IPS-20b (cell line): Measurements from ENCODE around the gene EHMT1.

Experiments
- H3K27ac ChIP-seq: one replicate; pipeline ENCODE4 v1.5.1; 2013; ENCODE audit warnings: low read length
- H3K27me3 ChIP-seq: 2 replicates; pipeline ENCODE4 v1.6.1; 2013; ENCODE audit warnings: mild to moderate bottlenecking, low read length, inconsistent platforms; ENCODE audit not compliant: insufficient read depth
- H3K36me3 ChIP-seq: 2 replicates; pipeline ENCODE4 v1.6.1; 2013; ENCODE audit warnings: low read depth, mild to moderate bottlenecking, inconsistent platforms, low read length, moderate library complexity; ENCODE audit not compliant: insufficient read depth
- H3K4me1 ChIP-seq: 2 replicates; pipeline ENCODE4 v1.6.1; 2013; ENCODE audit warnings: mild to moderate bottlenecking, control low read depth, inconsistent platforms, low read length, moderate library complexity; ENCODE audit not compliant: insufficient read depth
- H3K4me3 ChIP-seq: 2 replicates; pipeline ENCODE4 v1.5.1; 2013; ENCODE audit warnings: mild to moderate bottlenecking, low read length, inconsistent platforms
- H3K9ac ChIP-seq: 2 replicates; pipeline ENCODE4 v1.6.1; 2013; ENCODE audit warnings: low read depth, mild to moderate bottlenecking, inconsistent platforms, low read length, moderate library complexity
- H3K9me3 ChIP-seq: 2 replicates; pipeline ENCODE4 v1.6.1; 2013; ENCODE audit warnings: mild to moderate bottlenecking, low read depth, low read length, inconsistent platforms; ENCODE audit not compliant: insufficient read depth

Gene EHMT1

DNA sequence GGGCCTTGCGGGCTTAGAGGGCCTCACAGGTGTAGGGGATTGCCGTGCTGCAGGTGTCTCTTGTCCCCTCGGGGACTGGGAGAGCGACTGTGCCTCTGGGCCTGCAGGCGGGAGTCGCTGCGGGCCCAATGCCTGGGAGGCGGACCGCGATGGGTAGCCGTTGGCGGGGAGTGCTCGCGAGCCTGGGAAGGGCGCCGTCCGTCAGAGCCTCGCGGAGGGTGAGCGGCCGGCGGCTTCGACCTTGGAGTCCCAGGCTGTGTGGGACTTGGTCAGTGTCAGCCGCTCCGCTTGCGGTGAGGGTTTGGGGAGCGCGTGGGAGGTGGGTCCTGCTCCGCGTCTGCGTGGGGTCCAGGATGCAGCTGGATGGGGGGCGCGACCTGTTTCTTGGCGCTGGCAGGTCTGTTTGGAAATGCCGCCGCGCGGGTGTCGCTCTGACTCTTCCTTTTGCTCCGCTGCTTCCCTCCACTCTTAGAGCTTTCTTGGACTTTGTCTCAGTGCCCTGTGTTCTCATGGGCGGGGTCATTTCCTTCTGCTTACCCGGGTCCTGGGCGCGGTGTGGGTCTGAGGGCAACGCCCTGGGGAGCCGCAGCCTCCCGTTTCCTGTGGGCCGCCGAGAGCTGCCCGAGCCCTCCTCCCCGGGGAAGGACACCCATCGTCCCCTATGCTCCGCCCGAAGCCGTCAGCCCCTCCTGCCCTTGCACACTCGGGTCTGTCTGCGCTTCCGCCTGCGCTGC, 169.9 kb downstream of the EHMT1 start:
- H3K36me3 ChIP-seq: peaks cover 65% of the 10 kb centered on the region
- 0 out of 2 replicates have a peak, but pooled peaks cover 3% of the 10 kb centered on the region for H3K9me3 ChIP-seq
- H3K27ac ChIP-seq: no peak overlapping the region
- H3K27me3 ChIP-seq: no peaks in the 10 kb centered on the region
- peaks cover 7% of the 10 kb centered on the region; the same call in 1 of the 2 replicates for H3K4me1 ChIP-seq
- no peak overlapping the region for H3K9ac ChIP-seq
- no peak overlapping the region for H3K4me3 ChIP-seq

DNA sequence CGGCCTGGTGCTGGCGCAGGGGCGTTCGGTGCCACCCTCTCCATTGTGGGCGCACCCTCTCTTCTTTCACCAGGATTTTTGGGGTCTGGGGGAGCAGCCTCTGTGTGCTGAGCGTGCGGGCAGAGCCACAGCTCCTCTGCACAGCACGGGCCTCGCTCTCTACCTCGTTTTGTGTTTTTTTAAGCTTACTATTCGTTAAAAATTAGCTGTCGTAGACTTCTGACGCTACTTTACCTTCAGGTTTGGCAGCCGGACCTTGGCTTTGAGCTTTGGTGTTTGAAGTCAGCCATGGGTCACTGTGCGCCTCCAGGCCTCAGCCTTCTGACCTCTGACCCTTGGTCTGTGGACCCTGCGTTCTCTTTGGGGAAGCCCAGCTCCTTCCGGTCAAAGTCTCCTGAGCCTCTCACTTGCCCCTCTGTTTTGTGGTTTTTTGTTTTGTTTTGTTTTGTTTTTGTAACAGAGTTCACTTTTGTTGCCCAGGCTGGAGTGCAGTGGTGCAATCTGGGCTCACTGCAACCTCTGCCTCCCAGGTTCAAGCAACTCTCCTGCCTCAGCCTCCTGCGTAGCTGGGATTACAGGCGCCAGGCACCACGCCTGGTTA, 170.6 kb downstream of the EHMT1 start:
- Histone ChIP-seq H3K27me3 (no peaks in the 10 kb centered on the region), H3K9ac (no peak overlapping the region), H3K9me3 (0 out of 2 replicates have a peak, but pooled peaks cover 3% of the 10 kb centered on the region), H3K4me1 (peaks cover 7% of the 10 kb centered on the region; the same call in 1 of the 2 replicates), H3K4me3 (no peak overlapping the region), H3K36me3 (peaks cover 65% of the 10 kb centered on the region), H3K27ac (no peak overlapping the region)

DNA sequence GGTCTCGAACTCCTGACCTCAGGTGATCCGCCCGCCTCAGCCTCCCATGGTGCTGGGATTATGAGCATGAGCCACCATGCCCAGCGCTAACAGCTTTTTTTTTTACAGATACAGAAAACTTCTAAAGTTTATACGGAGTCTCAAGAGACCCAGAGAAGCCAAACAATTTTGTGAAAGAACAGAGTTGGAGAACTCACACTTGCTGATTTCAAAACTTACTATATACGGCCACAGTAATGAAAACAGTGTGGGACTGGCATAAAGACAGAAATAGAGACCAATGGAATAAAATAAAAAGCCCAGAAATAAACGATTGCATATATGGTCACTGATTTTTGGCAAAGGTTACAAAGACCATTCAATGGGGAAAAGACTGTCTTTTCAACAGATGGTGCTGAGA, 173.1 kb downstream of the EHMT1 start:
- peaks cover 74% of the 10 kb centered on the region for H3K36me3 ChIP-seq
- no peak overlapping the region for H3K9ac ChIP-seq
- H3K9me3 ChIP-seq: 0 out of 2 replicates have a peak, but pooled peaks cover 3% of the 10 kb centered on the region
- H3K4me1 ChIP-seq: no peaks in the 10 kb centered on the region
- H3K4me3 ChIP-seq: no peak overlapping the region
- H3K27me3 ChIP-seq: no peaks in the 10 kb centered on the region
- H3K27ac ChIP-seq: no peak overlapping the region

DNA sequence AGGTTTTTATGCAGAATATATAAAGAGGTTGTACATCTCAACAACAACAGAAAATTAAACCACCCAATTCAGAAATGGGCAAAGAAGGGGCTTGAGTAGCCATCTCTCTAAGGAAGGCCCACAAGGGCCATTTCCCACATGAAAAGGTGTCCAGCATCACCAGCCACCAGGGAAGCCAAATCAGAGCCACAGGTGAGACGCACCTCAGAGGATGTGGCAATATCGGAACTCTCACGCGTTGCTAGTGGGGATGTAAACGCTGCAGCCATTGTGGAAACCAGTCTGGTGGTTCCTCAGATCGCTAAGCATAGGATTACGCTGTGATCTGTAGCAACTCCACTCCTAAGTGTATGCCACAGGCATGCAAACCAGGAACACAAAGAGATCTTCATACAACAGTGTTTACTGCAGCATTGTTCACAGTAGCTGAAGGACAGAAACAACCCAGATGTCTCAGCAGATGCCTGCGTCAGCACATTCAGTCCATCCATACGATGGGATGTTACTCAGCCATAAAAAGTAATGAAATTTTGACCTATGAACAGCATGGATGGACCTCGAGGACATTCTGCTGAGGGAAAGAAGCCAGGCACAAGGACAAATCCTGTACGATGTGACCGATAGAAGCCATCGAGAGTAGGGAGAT, 174.5 kb downstream of the EHMT1 start:
- H3K27ac ChIP-seq: no peak overlapping the region
- H3K9ac ChIP-seq: no peak overlapping the region
- H3K36me3 ChIP-seq: peaks cover 81% of the 10 kb centered on the region
- H3K27me3 ChIP-seq: no peaks in the 10 kb centered on the region
- H3K4me3 ChIP-seq: no peak overlapping the region
- H3K9me3 ChIP-seq: 0 out of 2 replicates have a peak, but pooled peaks cover 3% of the 10 kb centered on the region
- no peaks in the 10 kb centered on the region for H3K4me1 ChIP-seq

DNA sequence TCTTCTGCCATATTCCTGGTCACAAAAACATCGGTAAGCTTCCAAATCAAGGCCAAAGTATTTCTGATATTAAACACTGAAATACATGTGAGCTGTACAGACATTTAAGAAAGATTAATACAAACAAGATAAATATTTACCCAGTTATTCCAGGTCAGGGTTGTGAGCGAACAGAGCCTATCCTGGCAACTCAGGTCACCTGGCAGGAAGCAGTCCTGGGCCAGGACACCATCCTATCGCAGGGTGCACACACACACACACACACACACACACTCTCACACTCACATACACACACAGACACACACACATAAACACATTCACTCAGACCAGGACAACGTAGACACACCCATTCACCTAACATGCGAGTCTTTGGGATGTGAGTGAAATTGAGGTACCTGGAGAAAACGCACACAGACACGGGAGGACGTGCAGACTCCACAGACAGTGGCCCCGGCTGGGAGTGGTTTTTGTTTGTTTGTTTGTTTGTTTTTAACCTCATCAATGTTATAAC, 176.4 kb downstream of the EHMT1 start:
- no peaks in the 10 kb centered on the region for H3K4me1 ChIP-seq
- H3K9ac ChIP-seq: no peak overlapping the region
- 0 out of 2 replicates have a peak, but pooled peaks cover 3% of the 10 kb centered on the region for H3K9me3 ChIP-seq
- H3K27ac ChIP-seq: no peak overlapping the region
- H3K27me3 ChIP-seq: no peaks in the 10 kb centered on the region
- H3K4me3 ChIP-seq: no peak overlapping the region
- peaks cover 96% of the 10 kb centered on the region for H3K36me3 ChIP-seq

DNA sequence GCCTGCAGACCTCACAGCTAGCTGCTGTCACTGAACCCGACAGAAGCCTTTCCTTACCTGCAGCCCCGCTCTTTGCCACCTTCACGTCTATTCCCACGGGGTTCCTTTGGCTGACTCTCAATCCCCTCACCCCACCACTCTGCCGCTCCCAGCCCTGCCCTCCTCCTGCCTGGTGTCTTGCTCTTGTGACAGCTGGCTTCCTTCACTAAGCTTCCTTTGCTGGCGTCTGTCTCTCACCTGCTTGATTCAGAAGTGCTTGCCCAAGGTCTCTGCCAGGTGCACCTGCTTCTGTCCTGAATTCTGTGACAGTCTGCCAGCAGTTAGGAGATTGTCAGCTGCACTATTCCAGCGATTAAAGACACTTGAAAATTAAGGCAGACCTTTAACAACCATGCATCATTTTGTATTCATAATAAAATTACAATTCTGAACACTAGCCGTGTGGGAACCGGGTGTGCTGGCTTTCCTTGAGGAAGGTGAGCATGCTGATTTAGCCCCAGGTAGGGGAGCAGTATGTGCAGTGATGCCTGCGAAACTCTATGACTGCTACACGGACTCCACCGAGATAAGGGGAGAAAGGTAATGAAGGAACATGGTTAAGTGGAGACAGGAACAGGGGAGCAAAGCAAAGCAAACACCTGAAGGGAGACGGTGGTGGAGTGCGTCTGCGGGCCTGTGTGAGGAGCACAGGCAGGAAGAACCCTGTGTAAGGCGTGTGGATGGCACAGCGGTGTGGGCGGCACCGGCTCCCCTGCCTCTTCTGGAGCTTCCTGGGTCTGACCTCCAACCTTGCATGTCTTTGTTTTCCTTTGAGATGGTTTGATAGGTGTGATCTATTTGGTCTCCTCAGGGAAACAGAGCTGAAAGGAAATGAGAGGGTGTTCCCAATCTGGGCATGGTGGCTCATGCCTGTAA, 178.7 kb downstream of the EHMT1 start:
- no peak overlapping the region for H3K4me3 ChIP-seq
- no peaks in the 10 kb centered on the region for H3K27me3 ChIP-seq
- H3K4me1 ChIP-seq: no peaks in the 10 kb centered on the region
- no peaks in the 10 kb centered on the region for H3K9me3 ChIP-seq
- H3K27ac ChIP-seq: no peak overlapping the region
- no peak overlapping the region for H3K9ac ChIP-seq
- peaks cover 94% of the 10 kb centered on the region for H3K36me3 ChIP-seq

DNA sequence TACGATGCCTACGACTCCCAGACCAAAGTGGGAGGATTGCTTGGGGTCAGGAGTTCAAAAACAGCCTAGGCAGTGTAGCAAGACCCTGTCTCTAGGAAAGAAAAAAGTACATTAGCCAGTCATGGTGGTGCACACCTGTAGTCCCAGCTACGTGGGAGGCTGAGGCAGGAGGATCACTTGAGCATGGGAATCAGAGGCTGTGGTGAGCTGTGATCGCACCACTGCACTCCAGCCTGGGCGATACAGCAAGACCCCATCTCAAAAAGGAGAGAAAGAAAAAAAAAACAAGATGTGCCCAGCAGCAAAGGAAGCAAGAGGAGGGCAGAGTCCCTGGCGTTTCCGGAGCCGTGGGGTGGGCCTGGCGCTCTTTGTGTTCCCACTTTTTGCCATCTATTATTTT, 179.3 kb downstream of the EHMT1 start:
- no peak overlapping the region for H3K27ac ChIP-seq
- peaks cover 94% of the 10 kb centered on the region for H3K36me3 ChIP-seq
- H3K9me3 ChIP-seq: no peaks in the 10 kb centered on the region
- H3K4me1 ChIP-seq: no peaks in the 10 kb centered on the region
- H3K9ac ChIP-seq: no peak overlapping the region
- H3K27me3 ChIP-seq: no peaks in the 10 kb centered on the region
- H3K4me3 ChIP-seq: no peak overlapping the region

DNA sequence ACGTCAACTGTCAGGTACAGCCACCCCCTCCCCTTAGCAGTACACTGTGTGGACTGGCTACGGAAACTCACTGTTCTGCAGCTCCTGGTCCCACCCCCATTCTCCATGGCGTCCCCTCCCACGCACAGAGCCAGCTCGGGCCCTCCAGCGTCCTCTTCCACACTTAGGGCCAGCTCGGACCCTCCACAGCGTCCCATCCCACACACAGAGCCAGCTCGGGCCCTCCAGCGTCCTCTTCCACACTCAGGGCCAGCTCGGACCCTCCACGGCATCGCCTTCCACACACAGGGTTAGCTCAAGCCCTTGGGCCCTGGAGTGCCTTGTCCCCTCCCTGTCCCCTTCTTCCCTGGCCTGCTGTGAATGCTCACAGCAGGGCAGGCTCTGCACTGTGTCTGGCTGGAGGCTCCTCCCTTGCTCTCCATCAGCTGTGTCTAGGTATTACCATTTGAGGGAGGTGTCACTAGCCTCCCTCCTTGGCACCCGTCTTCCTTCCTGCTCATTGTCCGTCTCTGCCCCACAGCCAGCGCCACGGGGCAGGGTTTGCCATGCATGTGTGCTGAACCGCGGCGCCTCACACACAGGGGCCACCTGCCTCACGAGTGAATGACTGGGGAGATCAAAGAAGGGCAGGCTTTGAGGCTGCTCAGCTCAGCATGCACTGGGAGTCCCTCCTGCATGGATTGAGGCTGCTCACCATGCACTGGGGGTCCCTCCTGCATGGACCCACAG, 180.3 kb downstream of the EHMT1 start:
- Histone ChIP-seq H3K9ac (no peak overlapping the region), H3K27ac (no peak overlapping the region), H3K4me1 (no peaks in the 10 kb centered on the region), H3K27me3 (no peaks in the 10 kb centered on the region), H3K9me3 (no peaks in the 10 kb centered on the region), H3K36me3 (peaks cover 95% of the 10 kb centered on the region), H3K4me3 (no peak overlapping the region)

DNA sequence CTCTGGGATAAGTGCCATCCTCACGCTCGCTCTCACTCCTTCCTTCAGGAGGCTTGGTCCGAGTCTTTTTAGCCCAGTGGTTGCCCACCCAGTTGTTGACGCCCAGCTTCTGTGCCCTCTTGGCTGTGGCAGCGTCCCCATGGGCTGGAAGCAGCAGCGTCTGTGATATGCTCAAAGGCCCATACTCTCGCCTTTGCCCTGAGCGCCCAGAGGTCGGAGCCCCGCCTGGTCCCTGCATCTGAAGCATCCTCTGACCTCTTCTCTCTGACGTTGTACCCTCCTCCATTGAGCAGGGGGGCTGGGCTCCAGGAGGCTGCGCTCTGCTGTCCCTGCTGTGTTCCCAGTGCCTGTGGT, 180.8 kb downstream of the EHMT1 start:
- Histone ChIP-seq H3K4me3 (no peak overlapping the region), H3K4me1 (no peaks in the 10 kb centered on the region), H3K27ac (no peak overlapping the region), H3K36me3 (peaks cover 94% of the 10 kb centered on the region), H3K27me3 (no peaks in the 10 kb centered on the region), H3K9ac (no peak overlapping the region), H3K9me3 (no peaks in the 10 kb centered on the region)

DNA sequence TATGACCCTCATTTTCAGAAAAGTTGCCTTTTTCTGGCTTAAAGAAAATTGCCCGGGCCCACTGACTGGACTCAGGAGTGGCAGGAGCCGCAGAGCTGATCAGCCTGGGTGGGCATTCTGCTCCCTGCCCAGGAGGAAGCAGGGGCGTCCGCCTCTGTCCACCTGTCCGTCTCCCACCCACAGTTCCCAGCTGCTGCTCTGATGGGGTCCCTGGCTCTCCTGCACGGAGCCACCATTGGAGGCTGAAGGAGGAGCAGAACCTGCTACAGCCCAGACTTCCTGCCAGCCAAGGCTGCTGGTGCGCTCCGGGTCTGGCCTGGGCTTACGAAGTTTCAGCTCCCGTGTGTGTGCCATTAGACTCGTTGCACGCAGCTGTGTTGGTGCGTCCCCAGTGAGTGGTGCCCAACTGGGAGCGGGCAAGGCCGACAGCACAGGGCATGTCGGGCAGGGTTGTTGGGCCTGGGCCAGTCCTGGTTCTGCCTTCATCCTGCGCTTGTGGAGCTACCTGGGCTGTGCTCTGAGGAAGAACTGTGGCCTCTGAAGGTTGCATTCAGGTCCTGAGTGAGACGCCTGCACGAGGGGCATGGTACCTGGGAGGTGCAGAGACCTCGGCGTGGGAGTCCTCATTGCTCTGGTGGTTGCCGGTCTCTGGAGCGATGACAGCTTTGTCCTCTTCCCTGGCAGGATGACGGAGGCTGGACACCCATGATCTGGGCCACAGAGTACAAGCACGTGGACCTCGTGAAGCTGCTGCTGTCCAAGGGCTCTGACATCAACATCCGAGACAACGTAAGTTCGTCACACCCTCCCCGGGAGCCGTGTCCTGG, 181.6 kb downstream of the EHMT1 start:
- H3K4me1 ChIP-seq: no peaks in the 10 kb centered on the region
- H3K9ac ChIP-seq: no peak overlapping the region
- H3K36me3 ChIP-seq: peaks cover 89% of the 10 kb centered on the region
- no peaks in the 10 kb centered on the region for H3K9me3 ChIP-seq
- H3K4me3 ChIP-seq: no peak overlapping the region
- no peak overlapping the region for H3K27ac ChIP-seq
- no peaks in the 10 kb centered on the region for H3K27me3 ChIP-seq
